HUES64 (cell line): ENCODE results near the gene FGFRL1.

Experiments used
- H3K27ac ChIP-seq: 2 replicates; pipeline ENCODE4 v1.7.0; 2013; ENCODE audit warnings: low read depth, low read length, inconsistent platforms
- H3K27me3 ChIP-seq: 2 replicates; pipeline ENCODE4 v1.6.1; 2013; ENCODE audit warnings: mild to moderate bottlenecking, low read length; ENCODE audit not compliant: insufficient read depth
- H3K36me3 ChIP-seq: 2 replicates; pipeline ENCODE4 v1.6.1; 2013; ENCODE audit warnings: mild to moderate bottlenecking, low read length; ENCODE audit not compliant: insufficient read depth
- H3K4me1 ChIP-seq: 2 replicates; pipeline ENCODE4 v1.6.1; 2013; ENCODE audit warnings: mild to moderate bottlenecking, low read length, moderate library complexity; ENCODE audit not compliant: insufficient read depth
- H3K4me3 ChIP-seq: 2 replicates; pipeline ENCODE4 v1.5.1; 2013; ENCODE audit warnings: mild to moderate bottlenecking, low read length, moderate library complexity
- H3K9ac ChIP-seq: 2 replicates; pipeline ENCODE4 v1.6.1; 2013; ENCODE audit warnings: mild to moderate bottlenecking, low read depth, low read length
- H3K9me3 ChIP-seq: 2 replicates; pipeline ENCODE4 v1.6.1; 2013; ENCODE audit warnings: low read depth, low read length; ENCODE audit not compliant: insufficient read depth
- WGBS: fragments of 150-250, 120-280 bp; methylation state at CpG from one replicate; pipeline ENCODE4 v1.1.7; 2013; ENCODE audit warnings: missing lambda C conversion rate; 5-methylcytosine and 5-hydroxymethylcytosine counted together

The FGFRL1 gene

GRCh38 chr4:1015179-1015578, 3.8 kb downstream of the FGFRL1 start:
- Histone ChIP-seq H3K27ac (0 out of 2 replicates have a peak overlapping the region, but pooled peaks have one; percentile 8), H3K9me3 (no peaks in the 10 kb centered on the region), H3K27me3 (peaks cover 21% of the 10 kb centered on the region), H3K4me3 (no peak overlapping the region), H3K9ac (no peak overlapping the region), H3K36me3 (no peaks in the 10 kb centered on the region), H3K4me1 (no peaks in the 10 kb centered on the region)
- WGBS = 82% methylated on average over 8 of the region's 8 CpGs

GRCh38 chr4:1015746-1016145, 4.3 kb downstream of the FGFRL1 start:
- Histone ChIP-seq H3K9me3 (no peaks in the 10 kb centered on the region), H3K4me1 (no peaks in the 10 kb centered on the region), H3K36me3 (no peaks in the 10 kb centered on the region), H3K4me3 (no peak overlapping the region), H3K9ac (no peak overlapping the region), H3K27ac (no peak overlapping the region), H3K27me3 (peaks cover 15% of the 10 kb centered on the region)
- WGBS = 94% methylated on average over 10 of the region's 10 CpGs

- no peaks in the 10 kb centered on the region for H3K4me1 ChIP-seq
- H3K27me3 ChIP-seq = peaks cover 10% of the 10 kb centered on the region
- 83% methylated on average over 16 of the region's 16 CpGs for WGBS
- no peak overlapping the region for H3K9ac ChIP-seq
- no peaks in the 10 kb centered on the region for H3K9me3 ChIP-seq
- H3K36me3 ChIP-seq = no peaks in the 10 kb centered on the region
- no peak overlapping the region for H3K27ac ChIP-seq
- no peak overlapping the region for H3K4me3 ChIP-seq
Measured at GRCh38 chr4:1017211-1017610, 5.8 kb downstream of the FGFRL1 start.

DNA sequence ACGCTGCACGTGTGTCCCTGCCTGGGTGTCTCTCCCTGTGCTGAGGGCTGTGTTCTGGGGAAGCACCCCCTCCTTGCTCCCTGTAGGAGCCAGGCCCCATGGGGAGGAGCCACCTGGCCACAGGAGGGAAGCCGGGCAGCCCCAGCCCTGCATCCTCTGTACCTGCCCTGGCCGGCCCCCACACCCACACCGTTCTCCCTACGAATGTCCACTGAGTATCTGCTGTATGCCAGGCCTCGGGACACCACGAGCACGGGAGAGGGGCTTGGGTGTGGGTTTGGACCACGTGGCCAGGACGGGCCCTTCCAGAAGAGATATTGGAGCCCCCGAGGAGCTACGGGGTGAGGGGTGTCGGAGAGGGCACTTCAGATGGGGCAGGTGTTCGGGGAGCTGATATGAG, 6.3 kb downstream of the FGFRL1 start:
- H3K4me1 ChIP-seq = no peaks in the 10 kb centered on the region

DNA sequence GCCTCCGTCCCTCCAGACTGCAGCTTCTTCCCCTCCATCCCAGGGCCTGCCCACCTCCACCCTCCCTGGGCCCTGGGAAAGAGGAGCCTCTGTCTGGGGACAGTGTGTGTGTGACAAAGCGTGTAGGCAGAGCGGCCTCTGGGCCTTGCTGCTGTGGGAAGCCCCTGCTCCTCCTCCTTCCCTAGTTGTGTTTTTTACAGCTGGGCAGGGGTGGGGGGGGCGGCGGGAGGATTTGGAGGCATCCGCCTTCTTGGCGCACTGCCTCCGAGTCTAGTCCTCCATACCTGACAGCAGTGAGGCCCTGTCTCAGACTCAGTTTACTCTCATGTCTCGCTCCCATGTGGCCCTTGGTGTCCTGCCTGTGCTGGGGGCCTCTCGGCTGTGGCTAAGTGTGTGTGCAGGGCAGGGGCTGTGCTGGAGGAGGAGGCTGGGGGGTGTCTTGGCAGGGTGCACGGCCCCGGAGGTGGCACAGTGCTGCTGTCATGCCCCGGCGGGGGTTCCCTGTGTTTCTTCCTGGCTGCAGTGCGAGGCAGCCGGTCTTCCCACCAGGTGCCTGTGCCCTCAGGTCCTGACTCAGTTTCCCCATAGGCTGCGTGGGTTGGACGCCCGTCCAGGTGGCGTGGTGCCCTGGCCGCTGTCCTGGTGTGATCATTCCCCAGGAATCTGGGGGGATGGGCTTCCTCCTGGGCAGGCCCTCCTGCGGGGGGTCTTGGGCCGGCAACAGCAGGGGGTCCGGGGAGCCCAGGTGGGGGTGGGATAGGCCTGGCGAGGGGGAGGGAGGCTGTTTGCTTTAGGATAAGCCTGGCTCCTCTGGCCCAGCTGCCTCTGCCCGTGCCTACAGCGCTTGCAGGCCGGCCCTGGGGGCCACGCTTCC, 7.0 kb downstream of the FGFRL1 start:
- Histone ChIP-seq H3K9ac (no peak overlapping the region), H3K4me3 (no peak overlapping the region), H3K36me3 (no peaks in the 10 kb centered on the region), H3K9me3 (no peaks in the 10 kb centered on the region), H3K4me1 (no peaks in the 10 kb centered on the region), H3K27me3 (no peaks in the 10 kb centered on the region), H3K27ac (no peak overlapping the region)
- 82% methylated on average over 28 of the region's 29 CpGs for WGBS

More for the DNA sequence above, 6.3 kb downstream of the FGFRL1 start:
- H3K27ac ChIP-seq = no peak overlapping the region
- peaks cover 5% of the 10 kb centered on the region for H3K27me3 ChIP-seq
- H3K9ac ChIP-seq = no peak overlapping the region
- no peaks in the 10 kb centered on the region for H3K9me3 ChIP-seq
- WGBS = 82% methylated on average over 15 of the region's 15 CpGs
- no peaks in the 10 kb centered on the region for H3K36me3 ChIP-seq
- no peak overlapping the region for H3K4me3 ChIP-seq

DNA sequence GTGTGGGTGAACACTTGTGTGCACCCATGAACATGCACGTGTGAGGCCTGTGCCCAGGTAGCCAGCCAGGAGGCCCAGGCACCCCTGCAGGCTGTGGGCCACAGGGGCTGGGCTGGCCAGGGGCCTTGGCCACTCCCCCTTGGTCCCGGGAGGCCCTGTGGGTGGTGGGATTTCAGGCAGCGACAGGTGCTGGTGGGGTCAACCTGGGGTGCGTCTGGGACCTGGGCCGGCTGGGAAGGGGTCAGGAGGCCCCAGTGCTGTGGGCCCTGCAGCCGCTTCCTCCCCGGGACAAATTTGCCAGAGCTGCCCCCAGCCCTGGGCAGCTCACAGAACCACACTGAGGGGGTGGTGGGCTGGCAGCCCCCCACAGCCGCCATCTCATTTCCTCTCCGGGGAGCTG, 7.9 kb downstream of the FGFRL1 start:
- no peak overlapping the region for H3K27ac ChIP-seq
- H3K4me1 ChIP-seq = no peaks in the 10 kb centered on the region
- 64% methylated on average over 9 of the region's 9 CpGs for WGBS
- H3K9me3 ChIP-seq = no peaks in the 10 kb centered on the region
- H3K9ac ChIP-seq = no peak overlapping the region
- no peaks in the 10 kb centered on the region for H3K27me3 ChIP-seq
- H3K4me3 ChIP-seq = no peak overlapping the region
- peaks cover 2% of the 10 kb centered on the region; the same call in 1 of the 2 replicates for H3K36me3 ChIP-seq

GRCh38 chr4:1019729-1020470, 8.5 kb downstream of the FGFRL1 start:
- no peak overlapping the region for H3K4me3 ChIP-seq
- no peaks in the 10 kb centered on the region for H3K27me3 ChIP-seq
- no peaks in the 10 kb centered on the region for H3K9me3 ChIP-seq
- H3K27ac ChIP-seq = no peak overlapping the region
- no peak overlapping the region for H3K9ac ChIP-seq
- H3K36me3 ChIP-seq = peaks cover 5% of the 10 kb centered on the region
- H3K4me1 ChIP-seq = no peaks in the 10 kb centered on the region
- 73% methylated on average over 23 of the region's 23 CpGs for WGBS

GRCh38 chr4:1021386-1022050, 10.1 kb downstream of the FGFRL1 start:
- WGBS = 93% methylated on average over 19 of the region's 19 CpGs
- H3K36me3 ChIP-seq = peaks cover 18% of the 10 kb centered on the region
- H3K4me1 ChIP-seq = no peaks in the 10 kb centered on the region
- H3K9ac ChIP-seq = no peak overlapping the region
- no peak overlapping the region for H3K27ac ChIP-seq
- H3K9me3 ChIP-seq = no peaks in the 10 kb centered on the region
- H3K27me3 ChIP-seq = no peaks in the 10 kb centered on the region
- no peak overlapping the region for H3K4me3 ChIP-seq

DNA sequence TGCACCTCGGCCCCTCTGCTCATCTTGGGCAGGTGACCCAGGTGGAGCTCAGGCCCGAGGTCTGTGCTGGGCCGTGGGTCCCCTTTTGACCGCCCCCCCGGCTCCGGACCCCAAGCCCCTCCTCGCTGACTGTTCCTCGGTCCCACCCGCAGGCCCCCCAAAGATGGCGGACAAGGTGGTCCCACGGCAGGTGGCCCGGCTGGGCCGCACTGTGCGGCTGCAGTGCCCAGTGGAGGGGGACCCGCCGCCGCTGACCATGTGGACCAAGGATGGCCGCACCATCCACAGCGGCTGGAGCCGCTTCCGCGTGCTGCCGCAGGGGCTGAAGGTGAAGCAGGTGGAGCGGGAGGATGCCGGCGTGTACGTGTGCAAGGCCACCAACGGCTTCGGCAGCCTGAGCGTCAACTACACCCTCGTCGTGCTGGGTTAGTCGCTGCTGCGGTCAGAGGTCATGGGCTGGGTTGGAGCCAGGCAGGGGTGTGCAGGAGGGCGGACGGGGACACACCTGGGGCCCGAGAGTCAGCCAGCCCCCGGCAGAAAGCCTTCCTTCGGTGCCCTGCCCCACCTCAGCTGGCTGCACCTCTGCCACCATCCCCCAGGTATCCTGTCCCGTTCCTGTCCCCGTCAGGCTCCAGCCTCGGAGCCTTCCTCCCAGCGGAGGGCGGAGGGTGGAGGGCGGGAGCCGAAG, 10.8 kb downstream of the FGFRL1 start:
- no peaks in the 10 kb centered on the region for H3K4me1 ChIP-seq
- H3K4me3 ChIP-seq = no peak overlapping the region
- no peaks in the 10 kb centered on the region for H3K27me3 ChIP-seq
- H3K36me3 ChIP-seq = peaks cover 18% of the 10 kb centered on the region
- no peaks in the 10 kb centered on the region for H3K9me3 ChIP-seq
- no peak overlapping the region for H3K9ac ChIP-seq
- WGBS = 93% methylated on average over 46 of the region's 46 CpGs
- no peak overlapping the region for H3K27ac ChIP-seq

DNA sequence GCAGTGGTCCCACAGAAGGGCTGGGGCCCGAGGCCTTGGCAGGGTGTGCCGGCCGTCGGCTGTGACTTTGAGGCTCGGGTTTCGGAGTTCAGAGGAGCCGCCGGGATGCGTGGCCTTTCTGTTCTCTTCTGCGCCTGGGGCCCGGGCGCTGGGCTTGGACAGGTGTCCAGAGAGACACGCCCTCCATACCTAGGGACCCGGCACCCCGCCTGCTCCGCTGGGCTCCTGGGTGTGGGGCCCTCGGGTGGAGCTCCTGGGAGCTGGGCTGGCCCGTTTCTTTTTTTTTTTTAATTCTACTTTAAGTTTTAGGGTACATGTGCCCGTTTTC, 11.3 kb downstream of the FGFRL1 start:
- WGBS = 89% methylated on average over 17 of the region's 19 CpGs
- H3K27ac ChIP-seq = no peak overlapping the region

More for the DNA sequence above, 11.3 kb downstream of the FGFRL1 start:
- no peaks in the 10 kb centered on the region for H3K4me1 ChIP-seq
- H3K36me3 ChIP-seq = peaks cover 18% of the 10 kb centered on the region
- no peaks in the 10 kb centered on the region for H3K9me3 ChIP-seq
- H3K4me3 ChIP-seq = no peak overlapping the region
- H3K27me3 ChIP-seq = no peaks in the 10 kb centered on the region
- H3K9ac ChIP-seq = no peak overlapping the region
